GM12878 (cell line): Measurements from ENCODE around the gene CSTA. TPM values are rescaled to one million over a fixed set of nuclear protein-coding genes. Genes with fewer than 3 reads are reported as not detected.

ENCODE experiments used
- ATAC-seq: fragments of 200-7000 bp; cut with Tn5 transposase; 3 replicates; pipeline ENCODE4 v1.9.1; 2020; ENCODE audit warnings: mild to moderate bottlenecking, moderate library complexity
- BruUV-seq: library from RNA; stranded (reverse); fragments of 400-500 nt; replicated peaks from 2 replicates; lab custom pipeline; 2021; lab: Mats Ljungman, UMichigan
- CTCF ChIA-PET: fragments of 300-600 bp; sonication (Branson Sonifier 250); formaldehyde crosslinking; extraction: SDS; loops from one replicate; lab custom pipeline; 2021; ENCODE audit warnings: inconsistent platforms; lab: Yijun Ruan, JAX
- POLR2A ChIA-PET: fragments of 350-600 bp; formaldehyde crosslinking; extraction: SDS; loops from one replicate; lab custom pipeline; 2021; ENCODE audit warnings: inconsistent platforms; lab: Charles Lee
- RAD21 ChIA-PET: fragments of 300-600 bp; sonication (Branson Sonifier 250); formaldehyde crosslinking; loops from one replicate; lab custom pipeline; 2023; ENCODE audit warnings: antibody characterized with exemption; ENCODE audit not compliant: unreplicated experiment; lab: Charles Lee
- SMC1A ChIA-PET: fragments of 300-600 bp; sonication (Branson Sonifier 250); formaldehyde crosslinking; loops from one replicate; lab custom pipeline; 2023; ENCODE audit not compliant: unreplicated experiment, uncharacterized antibody; lab: Charles Lee
- DNase-seq: peaks from one replicate; pipeline ENCODE4 v3.0.0-alpha.2; 2011; ENCODE audit warnings: low read depth, low spot score
- FAIRE-seq: peaks from 3 replicates; lab custom pipeline; 2011; peaks lifted over from hg19 to GRCh38; lab: Jason Lieb, UNC
- H2AFZ ChIP-seq: 2 replicates; pipeline ENCODE4 v1.6.0; 2011; ENCODE audit warnings: low read depth, low read length, control low read depth; ENCODE audit not compliant: control insufficient read depth
- H3K27ac ChIP-seq: 2 replicates; pipeline ENCODE4 v1.5.1; 2011; ENCODE audit warnings: control low read depth; ENCODE audit not compliant: control insufficient read depth, insufficient read depth
- H3K27me3 ChIP-seq, 2 experiments: replicated peaks in 1 of 2; 2 replicates each; pipeline versions ENCODE4 v1.6.0 to v1.6.1; 2011; ENCODE audit warnings: low read length in 1 of 2; ENCODE audit not compliant: control insufficient read depth in 2 of 2, insufficient read depth in 2 of 2
- H3K36me3 ChIP-seq, 2 experiments: 2 replicates each; pipeline ENCODE4 v1.5.1; 2011; ENCODE audit warnings: low read length in 1 of 2; ENCODE audit not compliant: control insufficient read depth in 2 of 2, insufficient read depth in 2 of 2
- H3K4me1 ChIP-seq: 2 replicates; pipeline ENCODE4 v1.6.1; 2011; ENCODE audit warnings: mild to moderate bottlenecking, low read length, moderate library complexity, mixed read lengths; ENCODE audit not compliant: control insufficient read depth, insufficient read depth
- H3K4me2 ChIP-seq: 2 replicates; pipeline ENCODE4 v1.6.0; 2011; ENCODE audit warnings: control low read depth; ENCODE audit not compliant: control insufficient read depth, insufficient read depth
- H3K4me3 ChIP-seq: fragments of 200-600 bp; sonication (generic); 2 replicates; pipeline ENCODE4 v1.5.1; 2016
- H3K79me2 ChIP-seq: 2 replicates; pipeline ENCODE4 v1.6.0; 2011; ENCODE audit warnings: low read length; ENCODE audit not compliant: control insufficient read depth, insufficient read depth
- H3K9ac ChIP-seq: 2 replicates; pipeline ENCODE4 v1.8.0; 2011; ENCODE audit warnings: low read length, control low read depth, mixed read lengths; ENCODE audit not compliant: control insufficient read depth, insufficient read depth
- H3K9me3 ChIP-seq: replicated peaks from 3 replicates; pipeline ENCODE4 v1.5.1; 2011; ENCODE audit warnings: mild to moderate bottlenecking, low read length; ENCODE audit not compliant: control insufficient read depth, insufficient read depth
- H4K20me1 ChIP-seq: 2 replicates; pipeline ENCODE4 v1.6.0; 2011; ENCODE audit not compliant: control insufficient read depth, insufficient read depth
- BACH1 ChIP-seq: fragments of 450-650 bp; IDR thresholded peaks from 2 replicates; pipeline ENCODE4 v1.6.1; 2017; ENCODE audit warnings: mild to moderate bottlenecking, borderline replicate concordance
- BRCA1 ChIP-seq: IDR thresholded peaks from 2 replicates; pipeline ENCODE4 v1.6.1; 2011; ENCODE audit warnings: low read depth, low read length, improper control_type of control experiment
- EED ChIP-seq: sonication (generic); IDR thresholded peaks from 2 replicates; pipeline ENCODE4 v1.6.1; 2016; ENCODE audit warnings: antibody characterized with exemption, low read depth
- EP300 ChIP-seq, 2 experiments: fragments of 150-350 bp in 1 of 2; IDR thresholded peaks; 2 replicates each; pipeline ENCODE4 v1.6.1; 2011 to 2012; ENCODE audit warnings: low read depth in 2 of 2, low read length in 2 of 2, borderline replicate concordance in 1 of 2, improper control_type of control experiment in 1 of 2, inconsistent platforms in 1 of 2; ENCODE audit not compliant: control insufficient read depth in 1 of 2
- IRF4 ChIP-seq: IDR thresholded peaks from 2 replicates; pipeline ENCODE4 v1.6.1; 2011; ENCODE audit warnings: low read depth, low read length
- JUNB ChIP-seq: IDR thresholded peaks from 2 replicates; pipeline ENCODE4 v1.6.1; 2016; ENCODE audit warnings: antibody characterized with exemption, mild to moderate bottlenecking
- MTA2 ChIP-seq: fragments of 450-650 bp; IDR thresholded peaks from 2 replicates; pipeline ENCODE4 v1.6.1; 2016; ENCODE audit warnings: low read depth, mild to moderate bottlenecking, moderate library complexity
- NFIC ChIP-seq: IDR thresholded peaks from 2 replicates; pipeline ENCODE4 v1.6.1; 2012; ENCODE audit warnings: low read depth, mild to moderate bottlenecking, inconsistent platforms, low read length, moderate library complexity
- NR2C1 ChIP-seq: fragments of 450-650 bp; IDR thresholded peaks from 2 replicates; pipeline ENCODE4 v1.6.1; 2017; ENCODE audit warnings: antibody characterized with exemption, mild to moderate bottlenecking, moderate library complexity
- NR2F1 ChIP-seq: fragments of 450-650 bp; conservative IDR thresholded peaks from 2 replicates; pipeline ENCODE4 v1.6.1; 2017; ENCODE audit warnings: mild to moderate bottlenecking
- REST ChIP-seq: IDR thresholded peaks from 2 replicates; pipeline ENCODE4 v1.6.1; 2012; ENCODE audit warnings: mild to moderate bottlenecking, low read depth, low read length
- SIN3A ChIP-seq: IDR thresholded peaks from 2 replicates; pipeline ENCODE4 v1.6.1; 2012; ENCODE audit warnings: low read depth, low read length, improper control_type of control experiment
- SMAD5 ChIP-seq: IDR thresholded peaks from 2 replicates; pipeline ENCODE4 v1.6.1; 2016; ENCODE audit warnings: antibody characterized with exemption, low read depth
- SMARCA5 ChIP-seq: fragments of 450-650 bp; IDR thresholded peaks from 2 replicates; pipeline ENCODE4 v1.6.1; 2017; ENCODE audit warnings: mild to moderate bottlenecking
- SRF ChIP-seq, 2 experiments: IDR thresholded peaks; 2 replicates each; pipeline ENCODE4 v1.6.1; 2011; ENCODE audit warnings: low read depth in 2 of 2, low read length in 2 of 2, mild to moderate bottlenecking in 1 of 2, moderate library complexity in 1 of 2
- TBL1XR1 ChIP-seq: IDR thresholded peaks from 2 replicates; pipeline ENCODE4 v1.6.1; 2012; ENCODE audit warnings: low read depth, low read length, improper control_type of control experiment
- ZBED1 ChIP-seq: IDR thresholded peaks from 2 replicates; pipeline ENCODE4 v1.6.1; 2016; ENCODE audit warnings: borderline replicate concordance
- in situ Hi-C: fragments of 300-500 bp; cut with MboI; formaldehyde crosslinking; loops from 9 replicates; pipeline ENCODE4 v1.14.3; 2018; ENCODE audit warnings: mixed read lengths
- intact Hi-C: fragments of 100-400 bp; cut with micrococcal nuclease; formaldehyde crosslinking; loops from one replicate; pipeline ENCODE4 v1.14.2; 2022; ENCODE audit not compliant: unreplicated experiment
- polyA plus RNA-seq, 11 experiments: library from polyadenylated mRNA; depleted of rRNA in 4 of 11; unstranded in 6 of 11; stranded (reverse) in 5 of 11; fragments of >200 nt; fragmentation: Nextera tagmentation in 4 of 11; fragmentation: Illumina TruSeq in 1 of 11; extraction: Ambion mirVana in 4 of 11; extraction: Trizol in 1 of 11; gene quantifications; 1 replicate in 1 of 11; 2 replicates in 10 of 11; pipeline versions ENCODE4 v1.2.1 to v1.2.3, GENCODE V29; 2011 to 2016; ENCODE audit warnings: inconsistent platforms in 2 of 11, missing spikeins in 2 of 11, low read depth in 1 of 11
- total RNA-seq, 4 experiments: library from RNA; depleted of rRNA in 3 of 4; stranded (reverse); fragments of >200 nt in 3 of 4; fragmentation: Illumina TruSeq in 1 of 4; extraction: Trizol in 1 of 4; gene quantifications; 2 replicates each; pipeline versions ENCODE4 v1.2.1 to v1.2.3, GENCODE V29; 2013 to 2021
- TF ChIP-seq, protein P1 (sequence below): fragments of 450-650 bp; IDR thresholded peaks from 2 replicates; pipeline ENCODE4 v1.6.1; 2016; ENCODE audit warnings: mild to moderate bottlenecking
- TF ChIP-seq, protein P2 (sequence below): IDR thresholded peaks from 2 replicates; pipeline ENCODE4 v1.6.1; 2012; ENCODE audit warnings: low read length, inconsistent platforms

The CSTA gene
- total and polyA plus RNA-seq, 10 of the 15 experiments (the other 5 are each of a cell fraction or from before 2014, with no cell fraction given), result 1.8 to 6.7 (median 3.4) TPM

GRCh38 chr3:122298239-122298638 is 26.8 kb upstream of the CSTA start (continued):
- TF ChIP-seq SIN3A, result no peak
- peak; percentile 79 for TF ChIP-seq NFIC
- TF ChIP-seq IRF4, result peak; percentile 35; the same call in 1 of the 2 replicates
- no peak for TF ChIP-seq SMARCA5
- no peak for TF ChIP-seq SMAD5
- peak; percentile 76 for TF ChIP-seq TBL1XR1
- peak; percentile 62; the same call in 1 of the 2 replicates for TF ChIP-seq ZBED1
- TF ChIP-seq, all 136 proteins: peak for 38

- peak; percentile 25 for ATAC-seq
- intact Hi-C loops, result loop anchor here (1.0 to 2.0 kb wide), 3 partner anchors 41 to 294 kb away; no protein-coding TSS in a partner anchor
- CTCF ChIA-PET, result interaction anchor here (0.6 to 3.9 kb wide), 31 partner anchors 8 to 752 kb away, joined by 3 to 81 read pairs (median 4); partner anchors contain the start of gene POLQ
- peak; percentile 54; the same call in 1 of the 2 replicates for TF ChIP-seq EED
- no peak for TF ChIP-seq MTA2
- peak; percentile 42; the same call in 1 of the 2 replicates for TF ChIP-seq JUNB
- TF ChIP-seq NR2F1, result no peak
- TF ChIP-seq BACH1, result no peak
- TF ChIP-seq BRCA1, result no peak
- TF ChIP-seq SRF (IDR thresholded peaks at IDR 0.05; ENCODE audit: low read depth in 2 of 2, low read length in 2 of 2), result no peak
- peak in 1 of 2 experiments; percentile 19; a peak in 1 of 4 replicates for TF ChIP-seq EP300 (IDR thresholded peaks at IDR 0.05; ENCODE audit: borderline replicate concordance in 1 of 2, control insufficient read depth in 1 of 2, low read depth in 2 of 2, low read length in 2 of 2)
- TF ChIP-seq REST, result no peak
- TF ChIP-seq, protein P1, sequence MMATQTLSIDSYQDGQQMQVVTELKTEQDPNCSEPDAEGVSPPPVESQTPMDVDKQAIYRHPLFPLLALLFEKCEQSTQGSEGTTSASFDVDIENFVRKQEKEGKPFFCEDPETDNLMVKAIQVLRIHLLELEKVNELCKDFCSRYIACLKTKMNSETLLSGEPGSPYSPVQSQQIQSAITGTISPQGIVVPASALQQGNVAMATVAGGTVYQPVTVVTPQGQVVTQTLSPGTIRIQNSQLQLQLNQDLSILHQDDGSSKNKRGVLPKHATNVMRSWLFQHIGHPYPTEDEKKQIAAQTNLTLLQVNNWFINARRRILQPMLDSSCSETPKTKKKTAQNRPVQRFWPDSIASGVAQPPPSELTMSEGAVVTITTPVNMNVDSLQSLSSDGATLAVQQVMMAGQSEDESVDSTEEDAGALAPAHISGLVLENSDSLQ, result no peak
- TF ChIP-seq NR2C1, result no peak
- TF ChIP-seq, protein P2, sequence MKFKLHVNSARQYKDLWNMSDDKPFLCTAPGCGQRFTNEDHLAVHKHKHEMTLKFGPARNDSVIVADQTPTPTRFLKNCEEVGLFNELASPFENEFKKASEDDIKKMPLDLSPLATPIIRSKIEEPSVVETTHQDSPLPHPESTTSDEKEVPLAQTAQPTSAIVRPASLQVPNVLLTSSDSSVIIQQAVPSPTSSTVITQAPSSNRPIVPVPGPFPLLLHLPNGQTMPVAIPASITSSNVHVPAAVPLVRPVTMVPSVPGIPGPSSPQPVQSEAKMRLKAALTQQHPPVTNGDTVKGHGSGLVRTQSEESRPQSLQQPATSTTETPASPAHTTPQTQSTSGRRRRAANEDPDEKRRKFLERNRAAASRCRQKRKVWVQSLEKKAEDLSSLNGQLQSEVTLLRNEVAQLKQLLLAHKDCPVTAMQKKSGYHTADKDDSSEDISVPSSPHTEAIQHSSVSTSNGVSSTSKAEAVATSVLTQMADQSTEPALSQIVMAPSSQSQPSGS, result peak; percentile 59; the same call in 1 of the 2 replicates
Measured at GRCh38 chr3:122299215-122299614, 25.8 kb upstream of the CSTA start.

More at GRCh38 chr3:122299215-122299614, 25.8 kb upstream of the CSTA start:
- H3K27ac ChIP-seq, result peak overlapping the region; percentile 75
- no peaks in the 10 kb centered on the region for H3K36me3 ChIP-seq
- H3K4me1 ChIP-seq, result peaks cover 55% of the 10 kb centered on the region
- in situ Hi-C loops, result no loop called here
- FAIRE-seq (no peak), DNase-seq (peak; percentile 66)
- H4K20me1 ChIP-seq, result no peaks in the 10 kb centered on the region
- BruUV-seq, result no TSS peak
- H3K9ac ChIP-seq, result no peak overlapping the region; the same call in 1 of the 2 replicates
- H3K4me3 ChIP-seq, result no peak overlapping the region
- peaks cover 4% of the 10 kb centered on the region for H3K9me3 ChIP-seq
- RAD21 ChIA-PET, result interaction anchor here (0.9 to 4.6 kb wide), 24 partner anchors 8 to 755 kb away, joined by 3 to 81 read pairs (median 5); partner anchors contain the start of genes CD86, FAM162A and MIX23
- H3K27me3 ChIP-seq, result no peaks in the 10 kb centered on the region
- SMC1A ChIA-PET, result interaction anchor here (0.9 to 10.0 kb wide), 27 partner anchors 8 to 416 kb away, joined by 3 to 204 read pairs (median 5); partner anchors contain the start of gene FAM162A
- POLR2A ChIA-PET, result interaction anchor here (0.6 to 1.8 kb wide), 10 partner anchors 8 to 279 kb away, joined by 3 to 8 read pairs (median 3); no protein-coding TSS in a partner anchor
- H3K79me2 ChIP-seq, result no peaks in the 10 kb centered on the region
- peak overlapping the region; percentile 7 for H3K4me2 ChIP-seq
- peak overlapping the region; percentile 34; the same call in 1 of the 2 replicates for H2AFZ ChIP-seq
